Thoracic aorta (tissue), 2 donors: ENCODE data around the gene SIX2. TPM values are rescaled to one million over a fixed set of nuclear protein-coding genes. Genes with fewer than 3 reads are reported as not detected.

ENCODE experiments used
- ATAC-seq: fragments of 150-250 bp; one replicate; pipeline ENCODE4 v1.8.0; 2017; ENCODE audit warnings: low read depth; ENCODE audit not compliant: insufficient number of reproducible peaks, low FRiP score
- DNase-seq: peaks from one replicate; pipeline ENCODE4 v3.0.0-alpha.2; 2020; ENCODE audit warnings: low spot score
- H3K27ac ChIP-seq, 2 donors: fragments of 200-600 bp; sonication (generic); 1 replicate in 1 of 2; 2 replicates in 1 of 2; pipeline ENCODE4 v1.5.1; 2016; ENCODE audit warnings: mild to moderate bottlenecking in 2 of 2, moderate library complexity in 2 of 2
- H3K27me3 ChIP-seq: fragments of 200-600 bp; sonication (generic); replicated peaks from 2 replicates; pipeline ENCODE4 v1.6.0; 2016; ENCODE audit warnings: mild to moderate bottlenecking; ENCODE audit not compliant: insufficient read depth
- H3K36me3 ChIP-seq: fragments of 200-600 bp; sonication (generic); one replicate; pipeline ENCODE4 v1.5.1; 2016
- H3K4me1 ChIP-seq, 2 donors: fragments of 200-600 bp; sonication (generic); 1 replicate in 1 of 2; 2 replicates in 1 of 2; pipeline versions ENCODE4 v1.5.1 to v1.6.0; 2016; ENCODE audit warnings: low read depth in 2 of 2, mild to moderate bottlenecking in 1 of 2; ENCODE audit not compliant: control insufficient read depth in 1 of 2
- H3K4me3 ChIP-seq: fragments of 200-600 bp; sonication (generic); 2 replicates; pipeline ENCODE4 v1.5.1; 2016; ENCODE audit warnings: mild to moderate bottlenecking
- H3K9me3 ChIP-seq: fragments of 200-600 bp; sonication (generic); 2 replicates; pipeline ENCODE4 v1.5.1; 2016
- total RNA-seq, 2 donors: library from RNA; depleted of rRNA; stranded (reverse); fragments of >200 nt; gene quantifications; one replicate each; pipeline versions ENCODE4 v1.1.0 to v1.2.3, GENCODE V29; 2016
- TF ChIP-seq, protein P1 (sequence below): fragments of 200-600 bp; sonication (generic); IDR thresholded peaks from one replicate; pipeline ENCODE4 v1.5.1; 2019; ENCODE audit warnings: antibody characterized with exemption

SIX2 gene
- total RNA-seq, 2 donors from 2014 or later, result 6.6 to 13.5 TPM

DNA sequence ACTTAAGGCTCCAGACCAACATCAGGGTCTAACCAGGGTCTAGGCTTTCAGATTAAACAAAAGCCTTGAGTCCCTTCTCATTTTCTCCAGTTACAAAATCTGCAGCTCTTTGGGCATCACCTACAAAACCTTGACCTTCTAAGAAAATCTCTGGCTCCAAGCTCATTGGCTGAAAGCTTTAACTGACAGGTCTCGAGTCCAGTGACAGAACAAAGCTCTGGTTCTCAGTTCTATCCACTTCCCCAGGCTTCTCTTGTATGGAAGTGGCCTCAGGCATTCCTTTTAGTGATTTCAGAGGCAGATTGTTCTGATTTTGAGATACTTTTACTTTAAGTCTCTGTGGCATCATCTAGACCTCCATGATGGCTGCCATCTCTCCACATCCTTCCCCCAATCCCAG, 11.3 kb downstream of the SIX2 start:
- ATAC-seq (no peak), DNase-seq (no peak)
- H3K4me3 ChIP-seq, result no peak overlapping the region
- H3K4me1 ChIP-seq, result peaks cover 7 to 14% of the 10 kb centered on the region in 2 donors
- no peak overlapping the region for H3K27ac ChIP-seq
- H3K36me3 ChIP-seq, result no peaks in the 10 kb centered on the region
- H3K9me3 ChIP-seq, result no peaks in the 10 kb centered on the region
- TF ChIP-seq, protein P1, sequence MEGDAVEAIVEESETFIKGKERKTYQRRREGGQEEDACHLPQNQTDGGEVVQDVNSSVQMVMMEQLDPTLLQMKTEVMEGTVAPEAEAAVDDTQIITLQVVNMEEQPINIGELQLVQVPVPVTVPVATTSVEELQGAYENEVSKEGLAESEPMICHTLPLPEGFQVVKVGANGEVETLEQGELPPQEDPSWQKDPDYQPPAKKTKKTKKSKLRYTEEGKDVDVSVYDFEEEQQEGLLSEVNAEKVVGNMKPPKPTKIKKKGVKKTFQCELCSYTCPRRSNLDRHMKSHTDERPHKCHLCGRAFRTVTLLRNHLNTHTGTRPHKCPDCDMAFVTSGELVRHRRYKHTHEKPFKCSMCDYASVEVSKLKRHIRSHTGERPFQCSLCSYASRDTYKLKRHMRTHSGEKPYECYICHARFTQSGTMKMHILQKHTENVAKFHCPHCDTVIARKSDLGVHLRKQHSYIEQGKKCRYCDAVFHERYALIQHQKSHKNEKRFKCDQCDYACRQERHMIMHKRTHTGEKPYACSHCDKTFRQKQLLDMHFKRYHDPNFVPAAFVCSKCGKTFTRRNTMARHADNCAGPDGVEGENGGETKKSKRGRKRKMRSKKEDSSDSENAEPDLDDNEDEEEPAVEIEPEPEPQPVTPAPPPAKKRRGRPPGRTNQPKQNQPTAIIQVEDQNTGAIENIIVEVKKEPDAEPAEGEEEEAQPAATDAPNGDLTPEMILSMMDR, result no peak
- H3K27me3 ChIP-seq, result peaks cover 8% of the 10 kb centered on the region

DNA sequence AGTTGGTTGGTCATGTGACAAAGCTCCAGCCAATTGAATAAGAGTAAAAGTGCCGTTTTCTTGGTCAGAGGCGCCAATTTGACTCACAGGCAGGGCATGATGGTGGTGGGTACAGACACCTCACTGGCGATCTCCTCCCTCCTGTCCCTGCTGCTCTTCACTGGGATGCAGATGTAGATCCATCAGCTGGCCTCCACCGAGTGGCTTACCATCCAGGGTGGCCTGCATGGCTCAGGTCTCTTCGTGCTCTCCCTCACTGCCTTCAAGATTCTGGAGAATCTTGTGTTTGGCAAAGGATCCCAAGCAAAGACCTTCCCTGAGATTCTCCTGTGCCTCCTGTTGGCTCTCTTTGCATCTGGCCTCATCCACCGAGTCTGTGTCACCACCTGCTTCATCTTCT, 12.9 kb downstream of the SIX2 start:
- no peak for ATAC-seq
- no peaks in the 10 kb centered on the region for H3K9me3 ChIP-seq
- H3K36me3 ChIP-seq, result no peaks in the 10 kb centered on the region
- H3K27me3 ChIP-seq, result peaks cover 4% of the 10 kb centered on the region
- no peak overlapping the region for H3K4me3 ChIP-seq
- TF ChIP-seq, protein P1, result no peak
- no peak for DNase-seq
- peaks cover 3 to 9% of the 10 kb centered on the region in 2 donors for H3K4me1 ChIP-seq
- H3K27ac ChIP-seq, result no peak overlapping the region

DNA sequence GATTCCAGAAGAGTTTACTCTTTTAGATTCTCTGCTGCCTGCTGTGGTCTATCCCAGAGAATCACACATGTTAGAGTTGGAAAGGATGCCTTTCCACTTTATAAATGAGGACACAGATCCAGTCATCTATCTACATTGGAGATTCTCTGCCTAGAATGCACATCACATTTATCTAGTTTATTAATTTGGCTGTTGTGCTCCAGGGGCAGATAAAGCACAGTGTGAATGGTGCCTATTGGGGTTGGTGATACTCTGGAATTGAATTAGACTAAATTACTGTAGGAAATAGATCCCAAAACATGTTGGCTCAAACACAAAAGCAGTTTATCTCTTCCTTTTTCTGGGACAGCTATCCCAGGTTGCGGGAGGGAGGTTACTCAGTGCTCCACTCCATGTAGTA, 14.9 kb downstream of the SIX2 start:
- Histone ChIP-seq H3K4me3 (no peak overlapping the region), H3K36me3 (no peaks in the 10 kb centered on the region), H3K4me1 (no peaks in the 10 kb centered on the region), H3K27ac (no peak overlapping the region), H3K9me3 (no peaks in the 10 kb centered on the region), H3K27me3 (no peaks in the 10 kb centered on the region)
- ATAC-seq, result no peak
- DNase-seq, result no peak
- TF ChIP-seq, protein P1, result no peak

DNA sequence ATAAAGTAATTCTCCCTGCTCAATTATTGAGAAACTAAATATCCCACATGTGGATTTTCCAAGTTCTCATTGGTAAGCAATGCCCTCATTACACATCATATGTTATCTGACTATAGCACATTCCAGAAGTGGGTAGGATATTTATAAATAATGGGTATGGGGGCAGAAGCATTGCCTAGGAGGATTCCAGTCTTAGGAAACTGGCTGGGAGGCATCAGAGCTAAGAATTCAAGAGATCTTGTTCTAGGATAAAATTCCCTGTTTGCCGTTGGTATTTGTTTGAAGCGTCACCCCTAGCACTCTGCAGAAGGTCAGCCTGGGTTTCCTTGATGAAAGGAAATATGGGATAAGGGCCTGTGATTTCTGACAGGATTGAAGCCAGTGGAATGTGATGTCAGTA, 20.1 kb downstream of the SIX2 start:
- TF ChIP-seq, protein P1, result no peak
- Histone ChIP-seq H3K27me3 (no peaks in the 10 kb centered on the region), H3K27ac (no peak overlapping the region), H3K9me3 (peaks cover 7% of the 10 kb centered on the region), H3K36me3 (no peaks in the 10 kb centered on the region), H3K4me3 (no peak overlapping the region), H3K4me1 (no peaks in the 10 kb centered on the region)
- DNase-seq (no peak), ATAC-seq (no peak)

DNA sequence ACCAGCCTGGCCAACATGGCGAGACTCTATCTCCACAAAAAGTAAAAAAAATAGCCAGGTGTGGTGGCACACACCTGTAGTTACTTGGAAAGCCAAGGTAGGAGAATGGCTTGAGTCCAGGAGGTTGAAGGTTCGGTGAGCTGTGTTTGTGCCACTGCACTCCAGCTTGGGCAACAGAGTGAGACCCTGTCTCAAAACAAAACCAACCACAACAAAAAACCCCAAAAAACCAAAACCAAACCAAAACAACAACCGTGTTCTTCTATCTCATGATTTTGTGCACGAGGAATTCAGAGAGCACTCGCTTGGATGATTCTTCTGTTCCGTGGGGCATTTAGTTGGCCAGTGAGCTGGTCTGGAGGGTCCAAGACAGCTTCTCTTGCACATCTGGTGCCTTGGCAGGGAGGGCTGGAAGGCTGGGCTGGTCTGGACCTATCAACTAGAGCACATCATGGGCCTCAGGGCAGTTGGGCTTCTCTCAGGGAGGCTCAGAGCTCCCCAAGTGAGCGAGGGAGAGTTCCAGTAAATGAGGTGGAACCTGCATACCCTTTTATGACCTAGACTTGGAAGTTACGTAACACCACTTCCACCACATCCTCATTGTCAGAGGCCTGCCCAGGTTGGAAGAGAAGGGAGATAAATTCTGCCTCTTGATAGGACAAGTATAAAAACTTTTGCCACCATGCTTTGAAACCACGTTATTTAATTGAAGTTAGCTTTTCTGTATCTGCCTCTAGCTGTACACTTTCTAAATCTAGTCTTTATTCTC, 25.2 kb downstream of the SIX2 start:
- H3K4me3 ChIP-seq, result no peak overlapping the region
- no peaks in the 10 kb centered on the region for H3K27me3 ChIP-seq
- no peak for DNase-seq
- no peaks in the 10 kb centered on the region for H3K36me3 ChIP-seq
- TF ChIP-seq, protein P1, result no peak
- no peak for ATAC-seq
- no peak overlapping the region for H3K27ac ChIP-seq
- H3K4me1 ChIP-seq, result no peaks in the 10 kb centered on the region
- H3K9me3 ChIP-seq, result peaks cover 7% of the 10 kb centered on the region
